Daoy (cell line): Measurements from ENCODE around the gene WNT10A. TPM values are rescaled to one million over a fixed set of nuclear protein-coding genes. Genes with fewer than 3 reads are reported as not detected.
"Not testable (repeated sequence)": the region's sequence is repeated elsewhere in the genome, so short reads cannot be mapped to it uniquely, and the experiment has no call there.

Experiments used
- DNase-seq: peaks from one replicate; pipeline ENCODE4 v3.0.0-alpha.2; 2015; ENCODE audit warnings: low read depth
- total RNA-seq: library from RNA; depleted of rRNA; stranded (reverse); fragments of >200 nt; shearing (Covaris generic); gene quantifications from 2 replicates; pipeline ENCODE4 v1.2.3, GENCODE V29; 2014; rRNA removed

WNT10A gene
- total RNA-seq, result 0.11 and 0.12 TPM in 2 replicates

- DNase-seq, result no peak
Measured at GRCh38 chr2:218880102-218880858, at the start of gene WNT10A. Gene WNT10A (plus strand): TSS chr2:218880852. CDS start chr2:218880996, 144 bp downstream.

GRCh38 chr2:218831378-218831990 lies 49.2 kb upstream of the WNT10A start, which contains the start of gene PRKAG3:
Gene PRKAG3 (minus strand): TSS chr2:218831803.
- DNase-seq, result no peak

- DNase-seq, result no peak
Measured at GRCh38 chr2:218832081-218832480, 48.6 kb upstream of the WNT10A start.

GRCh38 chr2:218832520-218832919 lies 48.1 kb upstream of the WNT10A start:
- DNase-seq, result peak; percentile 52

GRCh38 chr2:218833023-218833609 lies 47.5 kb upstream of the WNT10A start:
- DNase-seq, result no peak

GRCh38 chr2:218834685-218835084 lies 46.0 kb upstream of the WNT10A start:
- DNase-seq, result no peak

- no peak for DNase-seq
Measured at GRCh38 chr2:218837495-218837894, 43.2 kb upstream of the WNT10A start.

GRCh38 chr2:218839430-218839829 lies 41.2 kb upstream of the WNT10A start:
- no peak for DNase-seq

GRCh38 chr2:218839888-218840287 lies 40.8 kb upstream of the WNT10A start:
- DNase-seq, result no peak

- not testable (repeated sequence) for DNase-seq
Measured at GRCh38 chr2:218844334-218844733, 36.3 kb upstream of the WNT10A start.

GRCh38 chr2:218846963-218847362 lies 33.7 kb upstream of the WNT10A start:
- DNase-seq, result not testable (repeated sequence)

GRCh38 chr2:218849721-218850120 lies 30.9 kb upstream of the WNT10A start:
- peak; percentile 74 for DNase-seq

GRCh38 chr2:218850796-218851195 lies 29.9 kb upstream of the WNT10A start:
- DNase-seq, result no peak

- DNase-seq, result no peak
Measured at GRCh38 chr2:218851286-218851685, 29.4 kb upstream of the WNT10A start.

GRCh38 chr2:218852911-218853667 lies 27.6 kb upstream of the WNT10A start:
- peak; percentile 73 for DNase-seq

GRCh38 chr2:218853766-218854165 lies 26.9 kb upstream of the WNT10A start:
- peak; percentile 87 for DNase-seq

- DNase-seq, result no peak
Measured at GRCh38 chr2:218854860-218855259, 25.8 kb upstream of the WNT10A start.

- no peak for DNase-seq
Measured at GRCh38 chr2:218855305-218856166, 25.1 kb upstream of the WNT10A start.

- no peak for DNase-seq
Measured at GRCh38 chr2:218856167-218856895, 24.3 kb upstream of the WNT10A start.

GRCh38 chr2:218856896-218857243 lies 23.8 kb upstream of the WNT10A start:
- DNase-seq, result no peak
